Right ventricle myocardium superior (tissue), 1 donor: ENCODE data around the gene TANK. TPM values are rescaled to one million over a fixed set of nuclear protein-coding genes. Genes with fewer than 3 reads are reported as not detected.

Source experiments
- total RNA-seq: library from RNA; stranded (reverse); fragmentation: NEBNext Ultra II Directional; extraction: Animal tissue kit (Norgen Biotek cat#: 25700); gene quantifications from one replicate; pipeline ENCODE4 v1.2.1, GENCODE V29; 2021
- donor health status: DM: no; HTN: yes; CAD: no; lungs with severe emphysema.

Gene TANK
- total RNA-seq, 1 donor from 2014 or later, result 25.7 TPM

Other genes starting within 250 kb of the TANK start
- gene PSMD14, start 148.0 kb downstream of the TANK start, total RNA-seq, result 42.8 TPM